Esophagus muscularis mucosa (tissue), 3 donors: ENCODE measurements around the gene SPATA46.

ENCODE experiments used
- CTCF ChIP-seq, 3 experiments: fragments of 200-600 bp in 2 of 3; fragments of 450-650 bp in 1 of 3; sonication (generic) in 2 of 3; IDR thresholded peaks; one replicate each; pipeline ENCODE4 v1.5.1; 2017 to 2019; ENCODE audit warnings: antibody characterized with exemption in 3 of 3, mild to moderate bottlenecking in 2 of 3, moderate library complexity in 1 of 3
- POLR2A ChIP-seq: fragments of 450-650 bp; IDR thresholded peaks from one replicate; pipeline ENCODE4 v1.6.1; 2017; ENCODE audit warnings: antibody characterized with exemption, moderate library complexity, mild to moderate bottlenecking, low read depth

GRCh38 chr1:162333991-162334390 is 42.7 kb downstream of the SPATA46 start:
- TF ChIP-seq CTCF (IDR thresholded peaks at IDR 0.05) (no peak), POLR2A (no peak)
